H1 (cell line): ENCODE results near the gene LCN15. TPM values are rescaled to one million over a fixed set of nuclear protein-coding genes. Genes with fewer than 3 reads are reported as not detected.
A peak's percentile ranks its signal among the peaks of the same experiment; 100 is the strongest.

Experiments used
- CTCF ChIA-PET: fragments of 300-600 bp; sonication (Branson Sonifier 250); formaldehyde crosslinking; loops from one replicate; lab custom pipeline; 2021; ENCODE audit not compliant: partially characterized antibody; lab: Charles Lee
- POLR2A ChIA-PET: fragments of 300-600 bp; sonication (Branson Sonifier 250); formaldehyde crosslinking; loops from one replicate; lab custom pipeline; 2021; ENCODE audit warnings: inconsistent platforms; ENCODE audit not compliant: partially characterized antibody; lab: Charles Lee
- DNase-seq, 2 experiments: peaks; one replicate each; pipeline versions ENCODE4 v3.0.0 to v3.0.0-alpha.2; 2010 to 2022; ENCODE audit warnings: low spot score in 2 of 2, low read depth in 1 of 2, mixed read lengths in 1 of 2
- FAIRE-seq: peaks from 2 replicates; lab custom pipeline; 2011; peaks lifted over from hg19 to GRCh38; lab: Jason Lieb, UNC
- H2AFZ ChIP-seq: 2 replicates; pipeline ENCODE4 v1.8.1; 2012; ENCODE audit warnings: low read length, inconsistent platforms
- H2AK5ac ChIP-seq: 2 replicates; pipeline ENCODE4 v1.6.1; 2013; ENCODE audit warnings: low read depth, low read length
- H2BK120ac ChIP-seq: replicated peaks from 2 replicates; pipeline ENCODE3; 2013; ENCODE audit warnings: low read depth, low read length, inconsistent platforms
- H2BK12ac ChIP-seq: 2 replicates; pipeline ENCODE4 v1.6.1; 2013; ENCODE audit warnings: low read depth, low read length
- H2BK15ac ChIP-seq: 2 replicates; pipeline ENCODE4 v1.6.1; 2013; ENCODE audit warnings: low read length
- H2BK20ac ChIP-seq: 2 replicates; pipeline ENCODE4 v1.6.1; 2013; ENCODE audit warnings: low read length
- H2BK5ac ChIP-seq: 2 replicates; pipeline ENCODE4 v1.6.1; 2013; ENCODE audit warnings: low read depth, low read length
- H3K14ac ChIP-seq: 2 replicates; pipeline ENCODE4 v1.6.1; 2013; ENCODE audit warnings: inconsistent platforms; ENCODE audit not compliant: insufficient read length
- H3K18ac ChIP-seq: 2 replicates; pipeline ENCODE4 v1.6.1; 2013; ENCODE audit warnings: low read length; ENCODE audit errors: extremely low read depth
- H3K23ac ChIP-seq: 2 replicates; pipeline ENCODE4 v1.6.1; 2013; ENCODE audit warnings: inconsistent platforms; ENCODE audit not compliant: insufficient read length
- H3K23me2 ChIP-seq: 2 replicates; pipeline ENCODE4 v1.6.1; 2013; ENCODE audit warnings: low read depth, low read length
- H3K27ac ChIP-seq: 2 replicates; pipeline ENCODE4 v1.6.1; 2011; ENCODE audit warnings: low read depth, low read length, inconsistent platforms
- H3K27me3 ChIP-seq, 4 experiments: replicated peaks in 1 of 4; 1 replicate in 1 of 4; 2 replicates in 3 of 4; pipeline versions ENCODE4 v1.6.1 to v1.8.1; 2011 to 2013; ENCODE audit warnings: low read length in 3 of 4, mild to moderate bottlenecking in 3 of 4, inconsistent platforms in 2 of 4, mixed read lengths in 2 of 4, moderate library complexity in 1 of 4; ENCODE audit not compliant: control insufficient read depth in 3 of 4, insufficient read depth in 3 of 4; ENCODE audit errors: extremely low read depth in 1 of 4
- H3K36me3 ChIP-seq, 4 experiments: 2 replicates each; pipeline versions ENCODE4 v1.6.1 to v1.8.1; 2011 to 2013; ENCODE audit warnings: mild to moderate bottlenecking in 4 of 4, low read length in 3 of 4, moderate library complexity in 2 of 4, control low read depth in 1 of 4, inconsistent platforms in 1 of 4; ENCODE audit not compliant: insufficient read depth in 4 of 4, control insufficient read depth in 2 of 4
- H3K4ac ChIP-seq: replicated peaks from 2 replicates; pipeline ENCODE3; 2013; ENCODE audit warnings: low read length, low read depth, mixed read lengths, inconsistent platforms; ENCODE audit not compliant: insufficient read length
- H3K4me1 ChIP-seq, 4 experiments: replicated peaks in 1 of 4; 1 replicate in 1 of 4; 2 replicates in 3 of 4; pipeline versions ENCODE4 v1.6.1 to v1.8.1; 2011 to 2013; ENCODE audit warnings: low read length in 3 of 4, inconsistent platforms in 2 of 4, mixed read lengths in 1 of 4; ENCODE audit not compliant: insufficient read depth in 4 of 4, control insufficient read depth in 3 of 4
- H3K4me2 ChIP-seq, 2 experiments: 2 replicates each; pipeline versions ENCODE4 v1.6.1 to v1.8.1; 2011 to 2013; ENCODE audit warnings: low read depth in 2 of 2, low read length in 2 of 2, control low read depth in 1 of 2, inconsistent platforms in 1 of 2, mild to moderate bottlenecking in 1 of 2; ENCODE audit not compliant: insufficient read depth in 1 of 2
- H3K4me3 ChIP-seq, 4 experiments: fragments of 200-600, 300-600 bp in 1 of 4; sonication (generic), shearing (Covaris generic), sonication (Bioruptor Twin) in 1 of 4; 2 replicates each; pipeline versions ENCODE4 v1.5.1 to v1.8.1; 2011 to 2016; ENCODE audit warnings: low read length in 4 of 4, low read depth in 3 of 4, control low read depth in 2 of 4, inconsistent platforms in 2 of 4, mild to moderate bottlenecking in 2 of 4, mixed read lengths in 1 of 4, moderate library complexity in 1 of 4; ENCODE audit not compliant: insufficient read depth in 2 of 4; ENCODE audit errors: extremely low read depth in 1 of 4
- H3K56ac ChIP-seq: replicated peaks from 2 replicates; pipeline ENCODE3; 2013; ENCODE audit warnings: low read depth, mild to moderate bottlenecking, mixed read lengths, low read length, inconsistent platforms; ENCODE audit not compliant: insufficient read length
- H3K79me1 ChIP-seq: 2 replicates; pipeline ENCODE4 v1.6.1; 2013; ENCODE audit warnings: low read depth, low read length, control low read depth
- H3K79me2 ChIP-seq, 2 experiments: 2 replicates each; pipeline versions ENCODE4 v1.6.1 to v1.8.1; 2012 to 2013; ENCODE audit warnings: low read length in 2 of 2, mild to moderate bottlenecking in 2 of 2, inconsistent platforms in 1 of 2; ENCODE audit not compliant: insufficient read depth in 2 of 2, control insufficient read depth in 1 of 2
- H3K9ac ChIP-seq, 4 experiments: replicated peaks in 1 of 4; 1 replicate in 1 of 4; 2 replicates in 3 of 4; pipeline versions ENCODE4 v1.6.1 to v1.8.1; 2011 to 2013; ENCODE audit warnings: low read depth in 3 of 4, low read length in 3 of 4, control low read depth in 2 of 4, mild to moderate bottlenecking in 2 of 4, moderate library complexity in 2 of 4, inconsistent platforms in 1 of 4; ENCODE audit errors: extremely low read depth in 1 of 4
- H3K9me3 ChIP-seq, 2 experiments: 2 replicates each; pipeline versions ENCODE4 v1.6.1 to v1.8.1; 2012 to 2013; ENCODE audit warnings: mild to moderate bottlenecking in 2 of 2, moderate library complexity in 2 of 2, control low read depth in 1 of 2, inconsistent platforms in 1 of 2, low read depth in 1 of 2, low read length in 1 of 2, mixed read lengths in 1 of 2; ENCODE audit not compliant: insufficient read depth in 2 of 2
- H4K20me1 ChIP-seq, 2 experiments: replicated peaks in 1 of 2; 2 replicates each; pipeline versions ENCODE3 to v1.8.1; 2011 to 2013; ENCODE audit warnings: inconsistent platforms in 2 of 2, low read length in 2 of 2, mild to moderate bottlenecking in 1 of 2; ENCODE audit not compliant: insufficient read depth in 2 of 2, control insufficient read depth in 1 of 2
- H4K5ac ChIP-seq: 2 replicates; pipeline ENCODE4 v1.6.1; 2013; ENCODE audit warnings: low read length, low read depth, mixed read lengths, inconsistent platforms; ENCODE audit not compliant: insufficient read length
- H4K8ac ChIP-seq: 2 replicates; pipeline ENCODE4 v1.8.0; 2013; ENCODE audit warnings: mild to moderate bottlenecking, moderate library complexity, low read length, inconsistent platforms; ENCODE audit not compliant: insufficient read depth; ENCODE audit errors: extremely low read depth
- H4K91ac ChIP-seq: replicated peaks from 2 replicates; pipeline ENCODE3; 2013; ENCODE audit warnings: low read length, mixed read lengths, inconsistent platforms; ENCODE audit not compliant: insufficient read length
- BACH1 ChIP-seq: IDR thresholded peaks from 2 replicates; pipeline ENCODE4 v1.6.1; 2012; ENCODE audit warnings: low read length, improper control_type of control experiment
- CBX8 ChIP-seq: fragments of 300-800, 300-1000 bp; sonication (generic); IDR thresholded peaks from 2 replicates; pipeline ENCODE4 v1.7.1; 2016; ENCODE audit warnings: low read depth, low read length, borderline replicate concordance
- EP300 ChIP-seq, 2 experiments: IDR thresholded peaks; 1 replicate in 1 of 2; 2 replicates in 1 of 2; pipeline ENCODE4 v1.6.1; 2011 to 2012; ENCODE audit warnings: low read depth in 2 of 2, low read length in 2 of 2, mild to moderate bottlenecking in 2 of 2, borderline replicate concordance in 1 of 2, inconsistent platforms in 1 of 2, moderate library complexity in 1 of 2
- EZH2 ChIP-seq: fragments of 200-600 bp; sonication (generic); IDR thresholded peaks from 2 replicates; pipeline ENCODE4 v1.7.1; 2012; ENCODE audit warnings: low read depth, mild to moderate bottlenecking, moderate library complexity, low read length, inconsistent platforms; ENCODE audit not compliant: severe bottlenecking
- KDM5A ChIP-seq: fragments of 200-600 bp; IDR thresholded peaks from 2 replicates; pipeline ENCODE4 v1.7.1; 2012; ENCODE audit warnings: mild to moderate bottlenecking, low read length, inconsistent platforms, mixed read lengths
- PHF8 ChIP-seq: fragments of 200-600 bp; sonication (generic); conservative IDR thresholded peaks from 2 replicates; pipeline ENCODE4 v1.7.1; 2012; ENCODE audit warnings: low read depth, mild to moderate bottlenecking, inconsistent platforms, low read length, moderate library complexity
- RAD21 ChIP-seq, 2 experiments: IDR thresholded peaks in 1 of 2; conservative IDR thresholded peaks in 1 of 2; 2 replicates each; pipeline ENCODE4 v1.6.1; 2011; ENCODE audit warnings: low read depth in 2 of 2, low read length in 2 of 2, improper control_type of control experiment in 1 of 2, inconsistent platforms in 1 of 2, mild to moderate bottlenecking in 1 of 2, moderate library complexity in 1 of 2
- RBBP5 ChIP-seq: IDR thresholded peaks from 2 replicates; pipeline ENCODE4 v1.7.1; 2012; ENCODE audit warnings: low read depth, mild to moderate bottlenecking, inconsistent platforms, low read length, moderate library complexity, borderline replicate concordance
- TAF7 ChIP-seq: optimal IDR thresholded peaks from 2 replicates; pipeline ENCODE3; 2011; ENCODE audit warnings: low read depth, mild to moderate bottlenecking, inconsistent platforms, low read length, moderate library complexity, borderline replicate concordance
- TEAD4 ChIP-seq: IDR thresholded peaks from 2 replicates; pipeline ENCODE4 v1.6.1; 2012; ENCODE audit warnings: low read depth, low read length, inconsistent platforms, mixed read lengths
- WGBS, 2 experiments: shearing (Covaris generic) in 1 of 2; methylation state at CpG; one replicate each; pipeline versions ENCODE4 v1.1.6 to v1.1.7; 2013 to 2015; ENCODE audit warnings: low lambda C conversion rate in 2 of 2, mixed read lengths in 2 of 2, inconsistent platforms in 1 of 2, low coverage in 1 of 2, missing lambda C conversion rate in 1 of 2; ENCODE audit not compliant: insufficient replicate concordance in 2 of 2, insufficient coverage in 1 of 2, insufficient read length in 1 of 2; ENCODE audit errors: extremely low coverage in 1 of 2, missing lambda C conversion rate in 1 of 2; 5-methylcytosine and 5-hydroxymethylcytosine counted together
- polyA plus RNA-seq, 7 experiments: library from polyadenylated mRNA; depleted of rRNA in 3 of 7; stranded (reverse) in 5 of 7; unstranded in 2 of 7; fragments of >200 nt in 5 of 7; fragments of 200-250 nt in 2 of 7; gene quantifications; 1 replicate in 5 of 7; 2 replicates in 1 of 7; 4 replicates in 1 of 7; pipeline versions ENCODE4 v1.2.1 to v1.2.3, GENCODE V29; 2011 to 2013; ENCODE audit warnings: missing spikeins in 2 of 7, mixed read lengths in 2 of 7
- total RNA-seq: library from RNA; stranded (reverse); fragmentation: NEBNext Ultra II Directional; extraction: Animal tissue kit (Norgen Biotek cat#: 25700); gene quantifications from 2 replicates; pipeline ENCODE4 v1.2.1, GENCODE V29; 2021

Gene LCN15
- total and polyA plus RNA-seq, 2 of the 8 experiments (the other 6 are each of a cell fraction or from before 2014, with no cell fraction given), result 0.08 to 0.47 TPM

DNA sequence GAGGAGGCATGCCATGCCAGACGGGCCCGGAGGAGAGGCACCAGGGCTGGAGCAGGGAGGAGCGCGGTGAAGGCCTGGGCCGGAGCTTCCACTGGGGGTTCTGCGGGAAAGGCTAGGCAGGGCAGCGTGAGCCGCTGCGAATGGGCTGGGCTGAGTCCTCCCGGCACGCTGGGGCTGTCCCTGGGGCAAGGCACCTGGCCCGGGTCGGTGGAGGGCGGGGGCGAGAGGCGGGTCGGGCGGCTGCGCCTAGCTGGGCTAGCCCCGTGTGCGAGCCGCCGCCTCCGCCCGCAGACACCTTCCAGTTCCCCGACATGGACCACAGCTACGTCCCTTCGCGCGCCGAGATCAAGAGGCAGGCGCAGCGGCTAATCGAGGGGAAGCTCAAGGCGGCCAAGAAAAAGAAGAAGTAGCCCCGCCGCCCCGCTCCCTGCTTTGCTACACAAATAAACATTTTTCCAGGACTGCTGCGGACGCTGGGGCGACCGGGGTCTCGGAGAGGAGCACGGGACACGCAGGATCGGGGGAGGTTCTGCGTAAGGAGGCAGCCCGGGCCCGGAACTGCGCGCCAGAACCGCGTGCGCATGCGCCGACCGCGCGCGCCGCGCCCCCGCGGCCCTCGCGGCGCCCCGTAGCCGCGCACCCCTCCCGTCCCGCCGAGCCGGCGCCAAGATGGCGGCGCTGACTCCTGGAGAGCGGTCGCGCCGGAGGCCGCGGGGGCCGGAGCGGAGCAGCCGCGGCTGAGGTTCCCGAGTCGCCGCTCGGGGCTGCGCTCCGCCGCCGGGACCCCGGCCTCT, 43.2 kb upstream of the LCN15 start, which contains the start of gene RABL6:
Gene RABL6 (plus strand): TSS at position 668 of the 794 bp plus-strand sequence. CDS start 249 bp downstream, outside the sequence.
- H4K8ac ChIP-seq, result peak within 1 kb of the TSS; percentile 94
- peak within 1 kb of the TSS; percentile 60; the same call in 1 of the 2 replicates for H2BK5ac ChIP-seq
- no peak within 1 kb of the TSS for H2BK15ac ChIP-seq
- peak in 1 of 2 experiments; percentile 86 for DNase-seq
- no peak for FAIRE-seq
- no peak within 1 kb of the TSS for H2BK12ac ChIP-seq
- peaks cover 9% of the 10 kb centered on the region; the same call in 1 of the 2 replicates for H3K23me2 ChIP-seq
- H3K36me3 ChIP-seq, result peaks cover 0 to 11% (median 2%) of the 10 kb centered on the region in 4 experiments; a peak in 6 of 8 replicates
- H3K14ac ChIP-seq, result no peak within 1 kb of the TSS
- ChIA-PET POLR2A (interaction anchor here (0.7 to 7.8 kb wide), 16 partner anchors 8 to 219 kb away, joined by 3 to 96 read pairs (median 4); partner anchors contain the start of genes AJM1 and CCDC183), CTCF (interaction anchor here (0.5 to 2.3 kb wide), 8 partner anchors 14 to 222 kb away, joined by 3 to 10 read pairs (median 4); partner anchors contain the start of gene AJM1)
- H2BK20ac ChIP-seq, result no peak within 1 kb of the TSS
- peak within 1 kb of the TSS; percentile 65 for H4K91ac ChIP-seq
- peak within 1 kb of the TSS; percentile 88 to 100 (median 94) for H3K4me3 ChIP-seq
- no peak within 1 kb of the TSS for H2AK5ac ChIP-seq
- H3K18ac ChIP-seq, result peak within 1 kb of the TSS; percentile 90
- H3K4ac ChIP-seq, result peak within 1 kb of the TSS; percentile 27
- peaks cover 0 to 16% (median 6%) of the 10 kb centered on the region in 4 experiments; a peak in 2 of 7 replicates for H3K27me3 ChIP-seq
- peak within 1 kb of the TSS; percentile 86; the same call in 1 of the 2 replicates for H3K27ac ChIP-seq
- peaks cover 0 to 10% (median 7%) of the 10 kb centered on the region in 4 experiments; a peak in 6 of 7 replicates for H3K4me1 ChIP-seq
- no peaks in the 10 kb centered on the region for H3K9me3 ChIP-seq
- H4K20me1 ChIP-seq, result peaks cover 5 to 12% of the 10 kb centered on the region in 2 experiments
- H3K9ac ChIP-seq, result peak within 1 kb of the TSS; percentile 78 to 92 (median 88)
- H3K79me2 ChIP-seq, result peaks cover 5 to 35% of the 10 kb centered on the region in 2 experiments
- peak within 1 kb of the TSS; percentile 84 to 94 for H3K4me2 ChIP-seq
- H4K5ac ChIP-seq, result peak within 1 kb of the TSS; percentile 90
- H2BK120ac ChIP-seq, result no peak within 1 kb of the TSS
- no peak within 1 kb of the TSS for H3K23ac ChIP-seq
- peak within 1 kb of the TSS; percentile 90 for H3K56ac ChIP-seq
- peaks cover 2% of the 10 kb centered on the region for H3K79me1 ChIP-seq
- H2AFZ ChIP-seq, result no peak within 1 kb of the TSS; the same call in 1 of the 2 replicates
- WGBS, 2 experiments, result 3% methylated on average over 74 of the region's 96 CpGs; no CpG with 5 or more reads in 1 of the 2 experiments
- TF ChIP-seq TEAD4, result no peak
- no peak for TF ChIP-seq RBBP5
- TF ChIP-seq BACH1, result no peak
- TF ChIP-seq EP300 (IDR thresholded peaks at IDR 0.05; ENCODE audit: borderline replicate concordance in 1 of 2, low read depth in 2 of 2, low read length in 2 of 2), result no peak
- peak; percentile 86 for TF ChIP-seq PHF8
- no peak for TF ChIP-seq KDM5A
- TF ChIP-seq RAD21 (IDR thresholded peaks at IDR 0.05 in 1 of 2, conservative IDR thresholded peaks at IDR 0.05 in 1 of 2; ENCODE audit: low read depth in 2 of 2, low read length in 2 of 2), result no peak
- peak; percentile 40 for TF ChIP-seq TAF7
- no peak for TF ChIP-seq CBX8
- no peak for TF ChIP-seq EZH2
